ENCODE data around the gene MRPL49. TPM values are rescaled to one million over a fixed set of nuclear protein-coding genes. Genes with fewer than 3 reads are reported as not detected.
"Not testable (repeated sequence)": the region's sequence is repeated elsewhere in the genome, so short reads cannot be mapped to it uniquely, and the experiment has no call there.

The MRPL49 gene
- total RNA-seq, 2 donors from 2014 or later = 73.6 to 89.8 TPM

DNA sequence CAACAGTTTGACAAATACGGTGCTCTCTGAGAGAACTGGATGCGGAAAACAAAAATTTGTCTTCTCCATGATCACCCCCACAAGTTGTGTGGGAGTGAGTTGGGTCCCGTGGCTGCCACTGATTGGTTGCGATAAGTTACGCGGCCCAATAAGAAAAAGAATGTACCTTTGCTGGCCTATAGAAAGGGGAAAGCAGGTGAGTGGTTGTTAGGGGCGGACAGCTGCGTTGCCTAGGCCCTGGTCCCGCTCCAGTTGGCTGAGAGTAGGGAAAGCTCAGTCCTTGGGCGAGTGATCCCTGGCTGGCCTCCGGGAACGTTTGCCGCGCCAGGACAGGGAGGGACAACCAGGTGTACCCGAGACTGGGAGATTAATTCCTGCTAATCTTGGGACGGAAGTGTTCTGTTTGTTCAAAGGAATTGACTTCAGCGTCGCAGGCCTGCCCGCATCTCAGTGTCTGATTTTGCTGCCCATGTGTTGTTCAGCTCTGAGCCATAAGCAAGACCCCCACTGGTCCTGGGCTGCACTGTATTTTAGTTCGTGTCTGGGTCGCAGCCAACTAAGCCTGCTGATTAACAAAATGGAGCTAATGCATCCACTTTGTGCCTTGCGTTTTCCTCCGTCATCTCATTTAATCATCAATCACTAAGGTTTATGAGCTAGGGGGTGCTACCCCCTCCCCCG is 13.0 kb downstream of the MRPL49 start:
- peak; percentile 87 to 88 for ATAC-seq (replicated peaks in 1 of 2)
- no peaks in the 10 kb centered on the region for H3K9me3 Mint-ChIP-seq
- H3K36me3 Mint-ChIP-seq (ENCODE audit: insufficient read depth in 2 of 2) = peaks cover 0 to 4% of the 10 kb centered on the region in 2 donors

DNA sequence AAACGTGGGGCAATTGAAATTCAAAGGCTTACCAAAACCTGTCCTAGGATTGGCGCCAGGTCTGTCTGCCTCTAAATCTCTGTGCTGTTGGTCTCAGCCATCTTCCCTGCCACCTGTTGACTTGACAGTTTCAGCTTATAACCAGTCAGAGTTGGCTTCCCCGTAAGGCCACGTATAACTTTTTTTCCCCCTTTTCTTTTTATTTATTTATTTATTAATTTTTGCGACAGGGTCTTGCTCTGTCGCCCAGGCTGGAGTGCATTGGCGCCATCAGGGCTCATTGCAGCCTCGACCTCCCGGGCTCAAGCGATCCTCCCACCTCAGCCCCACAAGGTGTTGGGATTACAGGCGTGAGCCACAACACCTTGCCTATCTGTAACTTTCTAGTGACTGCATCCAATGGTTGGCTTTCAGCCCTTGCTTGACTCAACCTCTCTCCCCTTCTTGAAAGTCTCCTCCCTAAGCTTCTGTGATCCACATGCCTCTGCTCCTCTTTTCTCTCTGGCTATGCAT is 13.6 kb downstream of the MRPL49 start:
- peak overlapping the region; percentile 98 for H3K27ac Mint-ChIP-seq
- H3K9me3 Mint-ChIP-seq = no peaks in the 10 kb centered on the region
- ATAC-seq (replicated peaks in 1 of 2) (no peak), DNase-seq (no peak)
- H3K27me3 Mint-ChIP-seq (ENCODE audit: low read depth) = no peaks in the 10 kb centered on the region
- H3K36me3 Mint-ChIP-seq (ENCODE audit: insufficient read depth in 2 of 2) = peaks cover 0 to 2% of the 10 kb centered on the region in 2 donors
- H3K4me1 Mint-ChIP-seq (ENCODE audit: low read depth) = peaks cover 39% of the 10 kb centered on the region
- H3K4me3 Mint-ChIP-seq = peak overlapping the region; percentile 97 to 99

More for the DNA sequence above, 13.0 kb downstream of the MRPL49 start:
- peaks cover 39% of the 10 kb centered on the region for H3K4me1 Mint-ChIP-seq (ENCODE audit: low read depth)
- peak overlapping the region; percentile 97 to 99 for H3K4me3 Mint-ChIP-seq
- DNase-seq = peak; percentile 84 to 86
- no peaks in the 10 kb centered on the region for H3K27me3 Mint-ChIP-seq (ENCODE audit: low read depth)
- H3K27ac Mint-ChIP-seq = peak overlapping the region; percentile 98

DNA sequence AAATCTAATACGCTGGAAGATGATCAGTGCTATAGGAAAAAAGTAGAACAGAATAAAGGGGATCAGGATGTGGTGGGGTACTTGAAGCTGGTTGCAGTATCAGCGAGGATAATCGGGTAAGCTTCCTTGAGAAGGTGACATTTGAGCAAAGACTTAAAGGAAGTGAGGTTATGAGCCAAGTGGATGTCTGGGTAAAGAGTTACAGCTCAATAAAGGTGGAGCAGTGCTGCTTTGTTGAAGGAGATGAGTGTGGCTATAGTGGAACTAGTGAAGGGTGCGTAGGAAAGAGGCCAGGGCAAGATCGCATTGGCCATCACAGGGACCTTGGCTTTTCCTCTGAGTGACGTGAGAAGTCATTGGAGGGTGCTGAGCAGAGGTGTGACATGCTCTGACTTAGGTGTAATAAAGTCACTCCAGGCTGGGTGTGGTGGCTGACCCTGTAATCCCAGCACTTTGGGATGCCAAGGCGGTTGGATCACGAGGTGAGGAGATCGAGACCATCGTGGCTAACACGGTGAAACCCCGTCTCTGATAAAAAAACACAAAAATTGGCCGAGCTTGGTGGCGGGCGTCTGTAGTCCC is 14.5 kb downstream of the MRPL49 start:
- ATAC-seq (replicated peaks in 1 of 2) (no peak), DNase-seq (no peak)
- H3K27ac Mint-ChIP-seq = peak overlapping the region; percentile 89
- no peaks in the 10 kb centered on the region for H3K9me3 Mint-ChIP-seq
- H3K4me1 Mint-ChIP-seq (ENCODE audit: low read depth) = peaks cover 39% of the 10 kb centered on the region
- no peaks in the 10 kb centered on the region for H3K27me3 Mint-ChIP-seq (ENCODE audit: low read depth)
- H3K4me3 Mint-ChIP-seq = peak overlapping the region; percentile 87 to 99
- H3K36me3 Mint-ChIP-seq (ENCODE audit: insufficient read depth in 2 of 2) = peaks cover 0 to 2% of the 10 kb centered on the region in 2 donors

DNA sequence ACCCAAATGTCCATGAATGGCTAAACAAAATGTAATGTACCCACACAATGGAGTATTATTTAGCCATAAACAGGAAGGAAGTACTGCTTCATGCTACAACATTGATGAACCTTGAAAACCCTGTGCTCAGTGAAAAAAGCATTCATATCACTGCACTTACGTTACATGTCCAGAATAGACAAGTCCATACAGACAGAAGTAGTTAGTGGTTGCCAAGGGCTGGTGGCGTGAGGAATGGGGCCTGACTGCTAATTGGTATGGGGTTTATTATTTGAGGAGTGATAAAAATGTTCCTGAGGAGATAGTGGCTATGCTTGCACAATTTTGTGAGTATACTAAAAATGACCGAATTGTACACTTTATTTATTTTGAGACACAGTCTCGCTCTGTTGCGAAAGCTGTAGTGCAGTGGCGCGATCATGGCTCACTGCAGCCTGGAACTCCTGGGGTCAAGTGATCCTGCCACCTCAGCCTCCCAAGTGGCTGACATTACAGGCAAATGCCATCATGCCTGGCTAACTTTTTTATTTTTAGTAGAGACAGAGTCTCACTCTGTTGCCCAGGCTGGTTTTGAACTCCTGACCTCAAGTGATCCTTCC is 19.9 kb downstream of the MRPL49 start:
- H3K9me3 Mint-ChIP-seq = no peaks in the 10 kb centered on the region
- no peak overlapping the region for H3K4me3 Mint-ChIP-seq
- no peak overlapping the region for H3K27ac Mint-ChIP-seq
- peaks cover 5% of the 10 kb centered on the region for H3K4me1 Mint-ChIP-seq (ENCODE audit: low read depth)
- DNase-seq (no peak), ATAC-seq (replicated peaks in 1 of 2) (no peak)
- H3K36me3 Mint-ChIP-seq (ENCODE audit: insufficient read depth in 2 of 2) = no peaks in the 10 kb centered on the region
- no peaks in the 10 kb centered on the region for H3K27me3 Mint-ChIP-seq (ENCODE audit: low read depth)

DNA sequence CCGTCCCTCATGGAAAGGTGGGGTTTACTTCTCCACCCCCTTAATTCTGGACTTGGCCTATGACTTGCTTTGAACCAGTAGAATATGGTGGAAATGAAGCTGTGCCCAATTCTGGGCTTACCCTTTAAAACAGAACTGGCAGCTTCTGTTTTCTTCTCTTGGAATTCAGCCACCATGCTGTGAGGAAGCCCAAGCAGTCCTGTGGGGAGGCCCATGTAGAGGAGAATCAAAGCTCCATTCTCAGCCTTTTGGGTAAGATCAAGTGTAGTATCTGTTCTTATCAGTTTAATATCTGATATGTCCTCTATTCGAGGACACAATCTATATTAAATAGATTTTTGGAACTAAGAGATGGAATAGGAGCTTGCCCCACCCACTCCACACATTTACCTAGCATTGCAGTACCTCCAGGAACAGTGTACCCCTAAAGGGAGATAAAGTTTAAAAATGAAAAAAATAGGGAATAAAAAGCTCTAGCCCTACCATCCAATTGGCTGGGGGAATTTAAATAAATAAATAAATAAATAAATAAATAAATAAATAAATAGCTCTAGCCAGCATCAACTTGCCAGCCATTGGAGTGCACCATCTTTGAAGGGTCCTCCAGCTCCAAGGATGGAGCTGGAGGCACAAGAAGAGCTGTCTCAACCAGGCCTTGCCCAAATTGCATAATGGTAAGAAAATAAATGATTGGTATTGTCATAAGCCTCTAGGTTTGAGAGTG is 25.4 kb downstream of the MRPL49 start:
- Mint-ChIP-seq H3K27me3 (ENCODE audit: low read depth) (no peaks in the 10 kb centered on the region), H3K4me3 (no peak overlapping the region), H3K4me1 (ENCODE audit: low read depth) (peaks cover 13% of the 10 kb centered on the region), H3K27ac (no peak overlapping the region), H3K36me3 (ENCODE audit: insufficient read depth in 2 of 2) (no peaks in the 10 kb centered on the region), H3K9me3 (no peaks in the 10 kb centered on the region)
- ATAC-seq (replicated peaks in 1 of 2) (no peak), DNase-seq (no peak)

DNA sequence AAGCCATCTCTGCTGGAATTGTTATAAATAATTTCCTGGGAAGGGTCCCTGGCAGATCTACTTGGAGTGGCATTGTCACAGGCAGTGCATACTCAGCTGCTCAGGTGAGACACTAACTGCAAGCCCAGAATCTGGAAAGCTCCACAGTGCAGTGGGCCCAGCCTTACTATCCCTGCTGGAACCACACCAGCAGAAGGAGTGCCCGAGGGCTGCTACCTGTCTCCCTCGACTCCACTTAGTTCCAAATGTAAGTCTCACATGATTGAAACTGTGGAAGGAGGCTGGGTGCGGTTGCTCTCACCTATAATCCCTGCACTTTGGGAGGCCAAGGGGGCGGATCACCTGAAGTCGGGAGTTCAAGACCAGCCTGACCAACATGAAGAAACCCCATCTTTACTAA is 26.5 kb downstream of the MRPL49 start:
- Mint-ChIP-seq H3K27ac (no peak overlapping the region), H3K36me3 (ENCODE audit: insufficient read depth in 2 of 2) (no peaks in the 10 kb centered on the region), H3K9me3 (no peaks in the 10 kb centered on the region), H3K4me1 (ENCODE audit: low read depth) (peaks cover 14% of the 10 kb centered on the region), H3K27me3 (ENCODE audit: low read depth) (no peaks in the 10 kb centered on the region), H3K4me3 (no peak overlapping the region)
- DNase-seq (no peak), ATAC-seq (replicated peaks in 1 of 2) (no peak)

DNA sequence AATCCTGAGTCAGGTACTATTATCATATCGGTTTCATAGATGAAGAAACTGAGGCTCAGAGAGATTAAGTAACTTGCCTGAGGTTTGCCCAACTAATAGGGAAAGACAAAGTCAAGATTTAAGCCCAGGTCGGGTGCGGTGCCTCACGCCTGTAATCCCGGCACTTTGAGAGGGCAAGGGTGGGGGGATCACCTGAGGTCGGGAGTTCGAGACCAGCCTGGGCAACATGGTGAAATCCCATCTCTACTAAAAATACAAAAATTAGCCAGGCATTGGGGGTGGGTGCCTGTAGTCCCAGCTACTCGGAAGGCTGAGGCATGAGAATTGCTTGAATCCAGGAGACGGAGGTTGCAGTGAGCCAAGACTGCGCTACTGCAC is 28.0 kb downstream of the MRPL49 start:
- not testable (repeated sequence) for H3K27me3 Mint-ChIP-seq (ENCODE audit: low read depth); DNase-seq; H3K4me3 Mint-ChIP-seq; ATAC-seq (replicated peaks in 1 of 2); H3K9me3 Mint-ChIP-seq; H3K36me3 Mint-ChIP-seq (ENCODE audit: insufficient read depth in 2 of 2); H3K27ac Mint-ChIP-seq
- peaks cover 14% of the 10 kb centered on the region for H3K4me1 Mint-ChIP-seq (ENCODE audit: low read depth)

DNA sequence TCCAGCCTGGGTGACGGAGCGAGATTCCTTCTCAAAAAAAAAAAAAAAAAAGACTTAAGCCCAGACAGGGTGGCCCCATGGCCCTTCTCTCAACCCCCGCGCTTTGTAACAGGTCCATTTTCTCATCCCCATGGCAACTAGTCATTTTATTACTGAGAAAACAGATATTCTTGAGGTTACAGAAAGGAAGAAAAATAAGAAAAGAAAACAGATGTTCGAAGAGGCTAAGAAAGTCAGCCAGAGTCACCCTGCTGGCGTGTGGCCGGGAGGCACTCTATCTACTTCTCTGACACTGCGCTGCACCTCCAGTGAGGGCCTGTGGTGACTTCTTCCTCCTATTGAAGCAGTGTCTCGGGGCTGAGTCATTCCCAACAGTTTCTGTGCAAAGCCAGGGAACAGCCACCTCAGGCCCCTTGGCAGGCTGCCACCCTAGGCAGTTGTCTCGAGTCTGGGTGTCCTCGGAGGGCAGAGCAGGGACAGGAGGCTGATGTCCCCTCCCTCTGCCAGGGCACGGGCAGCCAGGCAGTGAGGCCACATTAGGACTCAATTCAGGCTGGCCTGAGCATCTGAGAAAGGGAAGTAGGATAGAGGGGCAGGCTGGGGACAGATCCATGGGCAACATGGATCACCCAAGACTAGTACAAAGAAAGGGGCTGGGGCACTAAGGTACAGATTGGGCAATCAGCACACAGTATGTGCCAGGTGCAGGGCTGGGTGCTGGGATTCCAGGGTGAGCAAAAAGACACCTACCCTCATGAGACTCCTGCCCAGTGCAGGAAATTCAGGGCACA is 28.6 kb downstream of the MRPL49 start:
- DNase-seq = peak; percentile 56 to 57
- peak; percentile 93 to 96 for ATAC-seq (replicated peaks in 1 of 2)
- Mint-ChIP-seq H3K27ac (no peak overlapping the region), H3K36me3 (ENCODE audit: insufficient read depth in 2 of 2) (no peaks in the 10 kb centered on the region), H3K4me3 (peak overlapping the region; percentile 15 to 31), H3K27me3 (ENCODE audit: low read depth) (no peaks in the 10 kb centered on the region), H3K4me1 (ENCODE audit: low read depth) (peaks cover 14% of the 10 kb centered on the region), H3K9me3 (no peaks in the 10 kb centered on the region)

DNA sequence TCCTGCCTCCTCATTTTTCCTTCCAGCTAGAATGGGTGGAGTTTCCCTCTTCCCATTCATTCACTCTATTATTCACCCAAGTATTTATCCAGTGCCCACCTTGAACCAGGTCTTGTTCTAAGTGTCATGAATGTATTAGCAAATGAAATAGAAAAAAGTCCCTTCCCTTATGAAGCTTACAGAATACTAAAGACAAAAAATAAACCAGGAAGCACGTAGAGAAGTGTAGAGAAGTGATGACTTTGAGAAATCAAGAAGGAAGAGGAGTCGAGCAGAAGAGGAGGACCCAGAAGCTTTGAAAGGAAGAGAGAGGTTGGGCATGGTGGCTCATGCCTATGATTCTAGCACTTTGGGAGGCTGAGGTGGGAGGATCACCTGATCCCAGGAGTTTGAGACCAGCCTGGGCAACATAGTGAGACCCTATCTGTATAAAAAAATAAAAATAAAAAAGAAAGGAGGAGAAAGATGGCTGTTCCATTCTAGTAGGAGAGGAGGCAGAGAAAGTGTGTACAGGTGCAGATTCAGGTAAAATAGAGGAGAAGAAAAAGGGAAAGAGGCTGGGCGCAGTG is 29.3 kb downstream of the MRPL49 start:
- DNase-seq = no peak
- Mint-ChIP-seq H3K9me3 (no peaks in the 10 kb centered on the region), H3K36me3 (ENCODE audit: insufficient read depth in 2 of 2) (no peaks in the 10 kb centered on the region), H3K27me3 (ENCODE audit: low read depth) (no peaks in the 10 kb centered on the region), H3K4me3 (no peak overlapping the region), H3K4me1 (ENCODE audit: low read depth) (peaks cover 14% of the 10 kb centered on the region), H3K27ac (no peak overlapping the region)
- no peak for ATAC-seq (replicated peaks in 1 of 2)

DNA sequence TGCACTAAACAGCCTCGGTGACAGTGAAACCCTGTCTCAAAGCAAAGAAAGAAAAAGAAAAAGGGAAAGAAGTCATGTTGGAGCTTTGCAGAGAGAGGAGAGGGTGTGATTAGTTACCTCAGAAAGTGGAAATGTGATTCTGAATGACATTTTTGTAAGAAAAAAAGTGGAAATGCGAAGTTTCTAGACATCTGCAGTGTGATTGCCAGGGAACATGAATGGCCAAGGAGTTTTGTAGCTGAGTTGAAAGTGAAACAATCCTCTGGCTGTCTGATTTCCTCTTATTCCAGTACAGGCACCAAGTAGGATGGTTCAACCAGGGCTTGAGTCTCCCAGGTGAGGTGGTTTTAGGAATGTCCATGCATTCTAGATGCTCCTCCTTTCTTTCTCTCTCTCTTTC is 30.0 kb downstream of the MRPL49 start:
- H3K27me3 Mint-ChIP-seq (ENCODE audit: low read depth) = no peaks in the 10 kb centered on the region
- H3K36me3 Mint-ChIP-seq (ENCODE audit: insufficient read depth in 2 of 2) = no peaks in the 10 kb centered on the region
- DNase-seq = no peak
- ATAC-seq (replicated peaks in 1 of 2) = no peak
- H3K4me1 Mint-ChIP-seq (ENCODE audit: low read depth) = peaks cover 14% of the 10 kb centered on the region
- H3K27ac Mint-ChIP-seq = no peak overlapping the region
- H3K9me3 Mint-ChIP-seq = no peaks in the 10 kb centered on the region
- peak overlapping the region in 1 of 2 donors; percentile 11 for H3K4me3 Mint-ChIP-seq

DNA sequence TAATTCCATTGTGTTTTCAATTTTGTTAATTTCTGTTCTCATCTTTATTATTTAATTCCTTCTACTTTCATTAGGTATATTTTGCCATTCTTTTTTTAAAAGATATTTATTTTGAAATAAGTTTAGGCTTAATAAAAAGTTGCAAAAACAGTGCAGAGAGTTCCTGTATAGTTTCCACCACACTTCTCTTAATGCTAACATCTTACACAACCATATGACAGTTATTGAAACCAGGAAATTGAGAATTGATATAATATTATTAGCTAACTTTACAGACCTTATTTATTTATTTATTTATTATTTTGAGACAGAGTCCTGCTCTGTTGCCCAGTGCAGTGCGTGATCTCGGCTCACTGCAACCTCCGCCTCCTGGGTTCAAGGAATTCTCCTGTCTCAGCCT is 34.1 kb downstream of the MRPL49 start:
- no peak overlapping the region for H3K27ac Mint-ChIP-seq
- peaks cover 4% of the 10 kb centered on the region for H3K4me1 Mint-ChIP-seq (ENCODE audit: low read depth)
- H3K4me3 Mint-ChIP-seq = no peak overlapping the region
- H3K27me3 Mint-ChIP-seq (ENCODE audit: low read depth) = peaks cover 8% of the 10 kb centered on the region
- no peaks in the 10 kb centered on the region for H3K9me3 Mint-ChIP-seq
- DNase-seq (no peak), ATAC-seq (replicated peaks in 1 of 2) (no peak)
- no peaks in the 10 kb centered on the region for H3K36me3 Mint-ChIP-seq (ENCODE audit: insufficient read depth in 2 of 2)

DNA sequence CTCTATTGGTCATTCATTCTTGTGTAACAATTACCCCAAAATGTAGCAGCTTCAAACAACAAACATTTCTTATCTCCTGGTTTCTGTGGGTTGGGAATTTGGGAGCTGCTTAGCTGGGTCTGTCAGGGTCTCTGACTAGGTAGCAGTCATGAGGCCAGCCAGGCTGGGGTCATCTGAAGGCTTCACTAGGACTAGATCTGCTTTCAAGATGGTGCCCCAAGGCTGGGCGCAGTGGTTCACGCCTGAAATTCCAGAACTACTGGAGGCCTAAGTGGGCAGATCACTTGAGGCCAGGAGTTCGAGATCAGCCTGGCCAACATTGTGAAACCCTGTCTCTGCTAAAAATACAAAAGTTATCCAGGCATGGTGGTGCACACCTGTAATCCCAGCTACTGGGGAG is 34.8 kb downstream of the MRPL49 start:
- DNase-seq = no peak
- ATAC-seq (replicated peaks in 1 of 2) = no peak
- no peaks in the 10 kb centered on the region for H3K9me3 Mint-ChIP-seq
- no peaks in the 10 kb centered on the region for H3K36me3 Mint-ChIP-seq (ENCODE audit: insufficient read depth in 2 of 2)
- no peak overlapping the region for H3K27ac Mint-ChIP-seq
- H3K4me1 Mint-ChIP-seq (ENCODE audit: low read depth) = peaks cover 4% of the 10 kb centered on the region
- H3K27me3 Mint-ChIP-seq (ENCODE audit: low read depth) = peaks cover 8% of the 10 kb centered on the region
- H3K4me3 Mint-ChIP-seq = no peak overlapping the region
